IPS-18c (cell line): Measurements from ENCODE around the gene IL17RE.
"Not testable (repeated sequence)": the region's sequence is repeated elsewhere in the genome, so short reads cannot be mapped to it uniquely, and the experiment has no call there.

Source experiments
- H3K4me3 ChIP-seq: 2 replicates; pipeline ENCODE4 v1.7.0; 2013; ENCODE audit warnings: low read depth, mild to moderate bottlenecking, low read length, moderate library complexity; ENCODE audit not compliant: insufficient read depth
- H3K9me3 ChIP-seq: one replicate; pipeline ENCODE4 v1.6.1; 2013; ENCODE audit warnings: mild to moderate bottlenecking, low read length, moderate library complexity; ENCODE audit not compliant: control insufficient read depth, insufficient read depth

The IL17RE gene

DNA sequence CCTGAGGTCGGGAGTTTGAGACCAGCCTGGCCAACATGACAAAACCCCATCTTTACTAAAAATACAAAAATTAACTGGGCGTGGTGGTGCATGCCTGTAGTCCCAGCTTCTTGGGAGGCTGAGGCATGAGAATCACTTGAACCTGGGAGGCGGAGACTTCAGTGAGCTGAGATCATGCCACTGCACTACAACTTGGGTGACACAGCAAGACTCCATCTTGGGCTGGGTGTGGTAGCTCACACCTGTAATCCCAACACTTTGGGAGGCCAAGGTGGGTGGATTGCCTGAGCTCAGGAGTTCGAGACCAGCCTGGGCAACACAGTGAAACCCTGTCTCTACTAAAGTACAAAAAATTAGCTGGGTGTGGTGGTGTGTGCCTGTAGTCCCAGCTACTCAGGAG is 26.4 kb upstream of the IL17RE start:
- H3K4me3 ChIP-seq, H3K9me3 ChIP-seq: not testable (repeated sequence)

- Histone ChIP-seq H3K4me3 (no peak overlapping the region), H3K9me3 (no peaks in the 10 kb centered on the region)
These were observed 25.7 kb upstream of the IL17RE start for GRCh38 chr3:9876991-9877390.

GRCh38 chr3:9878700-9879099 is 23.9 kb upstream of the IL17RE start:
- Histone ChIP-seq H3K4me3 (no peak overlapping the region), H3K9me3 (peaks cover 2% of the 10 kb centered on the region)

DNA sequence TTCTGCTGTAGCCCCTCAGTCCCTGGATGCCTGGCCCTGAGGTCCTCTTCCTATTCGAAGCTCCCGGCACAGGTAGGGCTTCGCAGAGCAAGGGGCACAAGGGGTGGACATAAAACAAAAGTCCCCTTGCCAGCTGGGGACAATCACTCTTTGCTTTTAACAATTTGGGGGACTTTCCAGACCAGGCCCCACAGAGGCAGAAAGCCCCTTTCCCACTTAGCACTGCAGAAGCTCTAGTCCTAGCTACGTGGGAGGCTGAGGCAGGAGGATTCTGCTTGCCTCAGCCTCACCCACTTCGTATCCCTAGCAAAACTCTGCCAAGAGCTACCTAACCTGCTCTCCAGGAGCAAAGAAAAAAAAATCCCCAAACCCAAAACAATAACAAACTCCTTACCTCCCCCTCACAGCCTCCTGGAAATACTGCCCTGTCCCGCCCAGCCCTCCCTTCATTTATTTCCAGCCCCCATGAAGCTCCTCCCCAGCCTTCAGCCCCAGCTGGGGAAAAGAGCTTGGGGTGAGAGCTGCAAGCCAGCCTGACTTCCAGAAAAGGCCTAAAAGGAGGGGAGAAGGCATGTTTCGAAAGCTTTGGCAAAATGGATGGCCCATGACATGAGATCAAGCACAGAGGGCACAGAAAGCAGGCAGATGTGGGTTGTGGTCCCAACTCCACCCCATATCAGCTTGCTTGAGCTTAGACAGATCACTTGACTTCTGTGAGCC is 22.7 kb upstream of the IL17RE start, which contains the start of gene CIDEC:
Gene CIDEC, minus strand, starts transcription at position 424 of the 720 bp plus-strand sequence. CDS start 1,767 bp downstream, outside the sequence.
- Histone ChIP-seq H3K4me3 (no peak within 1 kb of the TSS), H3K9me3 (peaks cover 2% of the 10 kb centered on the region)

DNA sequence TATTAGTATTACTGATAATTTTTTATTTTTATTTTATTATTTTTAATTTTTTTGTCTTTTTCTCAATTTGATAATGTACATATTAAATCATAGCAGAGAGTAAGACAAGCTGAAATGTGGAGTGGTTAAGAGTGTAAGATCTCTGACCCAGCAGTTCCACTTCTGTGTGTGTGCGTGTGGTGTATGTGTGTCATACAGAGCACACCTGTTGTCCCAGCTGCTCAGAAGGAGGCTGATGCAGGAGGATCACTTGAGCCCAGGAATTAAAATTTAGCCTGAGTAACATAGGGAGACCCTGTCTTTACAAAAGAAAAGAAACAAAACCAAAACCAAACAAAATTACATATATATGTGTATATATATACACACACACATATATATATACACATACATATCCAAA is 21.2 kb upstream of the IL17RE start:
- Histone ChIP-seq H3K9me3 (peaks cover 2% of the 10 kb centered on the region), H3K4me3 (no peak overlapping the region)

DNA sequence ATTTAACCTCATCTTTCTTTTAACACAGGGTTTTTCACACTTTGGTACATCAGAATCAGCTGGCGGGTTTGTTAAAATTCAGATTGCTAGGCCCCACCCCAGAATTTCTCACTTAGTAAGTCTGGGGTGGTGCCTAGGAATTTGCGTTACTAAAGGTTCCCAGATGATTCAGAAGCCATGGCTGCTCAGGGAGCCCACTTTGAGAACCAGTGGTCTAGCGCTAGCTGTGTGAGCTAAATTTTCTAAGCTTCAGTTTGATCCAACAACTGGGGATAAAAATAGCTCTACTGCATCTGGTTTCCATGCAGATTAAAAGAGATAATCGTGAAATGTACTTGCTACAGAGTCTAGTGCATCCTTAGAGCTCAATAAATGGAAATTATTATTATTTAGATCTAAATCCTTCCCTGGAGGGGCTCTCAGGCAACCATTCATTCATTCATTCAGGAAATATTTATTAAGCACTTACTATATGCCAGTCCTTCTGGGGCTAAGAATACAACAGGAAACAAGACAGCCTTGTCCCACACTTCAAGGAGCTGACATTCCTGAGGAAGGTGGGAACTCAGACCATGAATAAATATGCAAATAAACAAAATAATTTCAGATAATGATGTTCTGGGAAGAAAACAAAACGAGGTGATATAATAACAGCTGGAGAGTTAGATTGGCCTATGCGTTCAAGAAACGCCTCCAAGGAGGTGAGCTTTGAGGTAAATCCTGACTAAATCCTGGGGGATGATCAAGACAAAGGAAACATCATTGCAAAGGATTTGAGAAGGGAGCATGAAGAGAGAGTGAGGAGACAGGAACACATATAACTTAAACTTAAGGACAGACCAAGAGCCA is 18.7 kb upstream of the IL17RE start:
- Histone ChIP-seq H3K9me3 (peaks cover 2% of the 10 kb centered on the region), H3K4me3 (no peak overlapping the region)

- H3K4me3 ChIP-seq: no peak overlapping the region
- peaks cover 2% of the 10 kb centered on the region for H3K9me3 ChIP-seq
These were observed 18.0 kb upstream of the IL17RE start for GRCh38 chr3:9884555-9885165.

- peaks cover 2% of the 10 kb centered on the region for H3K9me3 ChIP-seq
- H3K4me3 ChIP-seq: no peak overlapping the region
These were observed 16.3 kb upstream of the IL17RE start for GRCh38 chr3:9886328-9886727.

GRCh38 chr3:9887480-9887879 is 15.2 kb upstream of the IL17RE start:
- H3K9me3 ChIP-seq: peaks cover 1% of the 10 kb centered on the region

DNA sequence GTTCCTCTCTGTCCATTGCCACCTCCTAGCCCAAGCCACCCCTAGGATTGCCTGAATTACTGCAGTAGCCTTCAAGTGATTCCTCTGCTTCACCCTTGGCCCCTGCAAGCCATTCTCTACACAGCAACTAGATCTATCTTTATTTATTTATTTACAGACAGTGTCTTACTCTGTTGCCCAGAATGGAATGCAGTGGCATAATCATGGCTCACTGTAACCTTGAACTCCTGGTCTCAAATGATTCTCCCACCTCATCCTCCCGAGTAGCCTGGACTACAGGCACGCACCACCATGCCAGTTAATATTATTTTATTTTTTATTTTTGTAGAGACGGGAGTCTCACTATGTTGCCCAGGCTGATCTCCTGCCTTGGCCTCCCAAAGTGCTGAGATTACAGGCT is 14.1 kb upstream of the IL17RE start:
- H3K9me3 ChIP-seq: no peaks in the 10 kb centered on the region
- no peak overlapping the region for H3K4me3 ChIP-seq

More at GRCh38 chr3:9887480-9887879, 15.2 kb upstream of the IL17RE start:
- no peak overlapping the region for H3K4me3 ChIP-seq

DNA sequence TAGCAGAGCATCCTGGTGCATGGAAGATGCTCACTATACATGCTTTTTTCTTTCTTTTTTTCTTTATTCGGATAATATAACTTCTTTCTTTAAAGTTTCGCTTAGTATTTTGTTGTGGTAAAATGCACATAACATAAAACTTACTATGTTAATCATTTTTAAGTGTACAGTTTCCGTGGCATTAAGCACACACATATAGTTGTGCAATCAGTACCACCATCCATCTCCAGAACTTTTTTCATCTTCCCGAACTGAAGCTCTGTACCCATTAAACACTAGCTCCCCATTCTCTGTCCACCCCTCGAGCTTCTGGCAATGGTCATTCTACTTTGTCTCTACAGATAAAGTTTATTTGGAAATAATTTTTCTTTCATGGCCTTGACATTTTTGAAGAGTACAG is 13.2 kb upstream of the IL17RE start:
- H3K4me3 ChIP-seq: no peak overlapping the region
- H3K9me3 ChIP-seq: no peaks in the 10 kb centered on the region

GRCh38 chr3:9890249-9891071 is 12.2 kb upstream of the IL17RE start, which contains the start of gene JAGN1:
TSS of gene JAGN1 (plus strand) at chr3:9890610. CDS start at chr3:9890723, 113 bp downstream.
- H3K9me3 ChIP-seq: no peaks in the 10 kb centered on the region

GRCh38 chr3:9891072-9891622 is 11.5 kb upstream of the IL17RE start:
- Histone ChIP-seq H3K9me3 (no peaks in the 10 kb centered on the region), H3K4me3 (peak overlapping the region; percentile 98)

More at GRCh38 chr3:9890249-9891071, 12.2 kb upstream of the IL17RE start, which contains the start of gene JAGN1:
- peak within 1 kb of the TSS; percentile 98 for H3K4me3 ChIP-seq

- Histone ChIP-seq H3K9me3 (no peaks in the 10 kb centered on the region), H3K4me3 (no peak overlapping the region)
These were observed 8.9 kb upstream of the IL17RE start for GRCh38 chr3:9893739-9894138.

DNA sequence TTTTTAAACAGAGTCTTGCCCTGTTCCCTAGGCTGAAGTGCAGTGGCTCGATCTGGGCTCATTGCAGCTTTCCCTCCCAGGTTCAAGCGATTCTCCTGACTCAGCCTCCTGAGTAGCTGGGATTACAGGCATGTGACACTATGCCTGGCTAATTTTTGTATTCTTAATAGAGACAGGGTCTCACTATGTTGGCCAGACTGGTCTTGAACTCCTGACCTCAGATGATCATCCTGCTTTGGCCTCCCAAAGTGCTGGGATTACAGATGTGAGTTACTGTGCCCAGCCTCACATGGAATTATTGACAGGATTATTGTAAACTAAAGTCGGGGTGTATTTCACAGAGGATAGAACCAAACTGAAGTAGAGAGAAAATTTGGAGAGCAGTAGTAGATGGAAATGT is 6.9 kb upstream of the IL17RE start:
- not testable (repeated sequence) for H3K9me3 ChIP-seq, H3K4me3 ChIP-seq

- H3K9me3 ChIP-seq, H3K4me3 ChIP-seq: not testable (repeated sequence)
These were observed 5.8 kb upstream of the IL17RE start for GRCh38 chr3:9896755-9897407.
